K562 (cell line): Measurements from ENCODE around the gene MITF. TPM values are rescaled to one million over a fixed set of nuclear protein-coding genes. Genes with fewer than 3 reads are reported as not detected.

Experiments
- ATAC-seq: fragments of 200-7000 bp; cut with Tn5 transposase; 3 replicates; pipeline ENCODE4 v1.9.1; 2020; ENCODE audit warnings: moderate library complexity
- BruUV-seq: library from RNA; stranded (reverse); fragments of 400-500 nt; replicated peaks from 2 replicates; lab custom pipeline; 2021; lab: Mats Ljungman, UMichigan
- CTCF ChIA-PET: fragments of 300-600 bp; formaldehyde crosslinking; extraction: SDS; loops from one replicate; lab custom pipeline; 2021; ENCODE audit warnings: low intra/inter-chr PET ratio; lab: Yijun Ruan, JAX
- POLR2A ChIA-PET: fragments of 300-600, 350-650 bp; sonication (Branson Sonifier 250); formaldehyde crosslinking; extraction: SDS; loops from one replicate; lab custom pipeline; 2021; ENCODE audit warnings: antibody characterized with exemption, inconsistent platforms; lab: Yijun Ruan, JAX
- DNase-seq, 4 experiments: peaks; one replicate each; pipeline versions ENCODE4 v3.0.0 to v3.0.0-alpha.2; 2011 to 2018; ENCODE audit warnings: low spot score in 3 of 4, mixed read lengths in 3 of 4; ENCODE audit errors: extremely low read depth in 1 of 4
- FAIRE-seq: peaks from 2 replicates; lab custom pipeline; 2011; peaks lifted over from hg19 to GRCh38; lab: Jason Lieb, UNC
- H2AFZ ChIP-seq: 2 replicates; pipeline ENCODE4 v1.6.0; 2011; ENCODE audit warnings: low read depth, low read length, control low read depth, inconsistent platforms
- H3K27ac ChIP-seq: fragments of 200-600 bp; 3 replicates; pipeline ENCODE4 v1.8.0; 2011; ENCODE audit warnings: low read depth, mild to moderate bottlenecking, control low read depth, inconsistent platforms, low read length, moderate library complexity, mixed read lengths; ENCODE audit errors: extremely low read depth
- H3K27me3 ChIP-seq, 2 experiments: fragments of 300-600 bp in 1 of 2; 2 replicates in 1 of 2; 3 replicates in 1 of 2; pipeline versions ENCODE4 v1.6.0 to v1.8.0; 2011; ENCODE audit warnings: inconsistent platforms in 2 of 2, low read length in 2 of 2, mild to moderate bottlenecking in 1 of 2, mixed read lengths in 1 of 2, moderate library complexity in 1 of 2; ENCODE audit not compliant: control insufficient read depth in 2 of 2, insufficient read depth in 2 of 2
- H3K36me3 ChIP-seq: fragments of 300-600 bp; 3 replicates; pipeline ENCODE4 v1.8.0; 2011; ENCODE audit warnings: mild to moderate bottlenecking, low read length, inconsistent platforms; ENCODE audit not compliant: control insufficient read depth, insufficient read depth
- H3K4me1 ChIP-seq, 2 experiments: fragments of 200-600 bp in 1 of 2; replicated peaks in 1 of 2; 2 replicates in 1 of 2; 3 replicates in 1 of 2; pipeline versions ENCODE4 v1.5.1 to v1.8.0; 2011; ENCODE audit warnings: inconsistent platforms in 2 of 2, low read length in 2 of 2, mild to moderate bottlenecking in 1 of 2, mixed read lengths in 1 of 2, moderate library complexity in 1 of 2; ENCODE audit not compliant: control insufficient read depth in 2 of 2, insufficient read depth in 2 of 2
- H3K4me2 ChIP-seq: 2 replicates; pipeline ENCODE4 v1.6.1; 2011; ENCODE audit warnings: low read length, control low read depth, inconsistent platforms, mixed read lengths; ENCODE audit not compliant: insufficient read depth
- H3K4me3 ChIP-seq: fragments of 200-600 bp; sonication (generic), shearing (Covaris generic); 2 replicates; pipeline ENCODE4 v1.5.1; 2016; ENCODE audit warnings: control low read depth, inconsistent platforms
- H3K79me2 ChIP-seq: fragments of 200-600 bp; 3 replicates; pipeline ENCODE4 v1.8.0; 2011; ENCODE audit warnings: low read length, inconsistent platforms; ENCODE audit not compliant: control insufficient read depth, insufficient read depth
- H3K9ac ChIP-seq, 2 experiments: 2 replicates each; pipeline versions ENCODE4 v1.6.0 to v1.6.1; 2011; ENCODE audit warnings: low read depth in 2 of 2, low read length in 2 of 2, control low read depth in 1 of 2, inconsistent platforms in 1 of 2, mild to moderate bottlenecking in 1 of 2, mixed read lengths in 1 of 2; ENCODE audit not compliant: insufficient read depth in 1 of 2
- H3K9me1 ChIP-seq: one replicate; pipeline ENCODE4 v1.6.0; 2011; ENCODE audit warnings: inconsistent platforms, mild to moderate bottlenecking, low read length, moderate library complexity; ENCODE audit not compliant: control insufficient read depth, insufficient read depth
- H3K9me3 ChIP-seq: replicated peaks from 2 replicates; pipeline ENCODE4 v1.5.1; 2011; ENCODE audit warnings: low read depth, low read length, inconsistent platforms; ENCODE audit not compliant: control insufficient read depth, insufficient read depth
- H4K20me1 ChIP-seq: replicated peaks from 2 replicates; pipeline ENCODE4 v1.6.1; 2011; ENCODE audit warnings: low read length, inconsistent platforms, mixed read lengths; ENCODE audit not compliant: control insufficient read depth, insufficient read depth
- ESRRB ChIP-seq: fragments of 250-450 bp; sonication (Bioruptor Pico); IDR thresholded peaks from 2 replicates; pipeline ENCODE4 v1.5.0; 2020; ENCODE audit warnings: mild to moderate bottlenecking, moderate library complexity, borderline replicate concordance
- MEF2D ChIP-seq: conservative IDR thresholded peaks from 2 replicates; pipeline ENCODE4 v1.6.1; 2016; ENCODE audit warnings: low read depth, missing genetic modification characterization, missing compliant biosample characterization
- MTA2 ChIP-seq: fragments of 450-650 bp; IDR thresholded peaks from 2 replicates; pipeline ENCODE4 v1.6.1; 2016; ENCODE audit warnings: low read depth
- PHF20 ChIP-seq: fragments of 450-650 bp; IDR thresholded peaks from 2 replicates; pipeline ENCODE4 v1.6.1; 2018; ENCODE audit not compliant: partially characterized antibody
- PRMT5 ChIP-seq: sonication (generic); formaldehyde crosslinking; IDR thresholded peaks from 2 replicates; pipeline ENCODE4 v1.5.0; 2020; ENCODE audit warnings: missing genetic modification reagents
- PURB ChIP-seq: sonication (generic); formaldehyde crosslinking; IDR thresholded peaks from 2 replicates; pipeline ENCODE4 v1.9.0; 2021; ENCODE audit warnings: low read depth, mild to moderate bottlenecking, missing genetic modification reagents
- RERE ChIP-seq: sonication (generic); formaldehyde crosslinking; IDR thresholded peaks from 2 replicates; pipeline ENCODE4 v1.8.0; 2023; ENCODE audit warnings: missing genetic modification reagents, mild to moderate bottlenecking, borderline replicate concordance
- SUPT5H ChIP-seq: fragments of 450-650 bp; IDR thresholded peaks from 2 replicates; pipeline ENCODE4 v1.6.1; 2016
- ZBTB49 ChIP-seq: sonication (generic); formaldehyde crosslinking; IDR thresholded peaks from 2 replicates; pipeline ENCODE4 v1.8.0; 2022; ENCODE audit warnings: missing genetic modification reagents, mild to moderate bottlenecking, borderline replicate concordance
- ZNF3 ChIP-seq: fragments of 250-450 bp; sonication (Bioruptor Pico); IDR thresholded peaks from 2 replicates; pipeline ENCODE4 v1.5.0; 2021; ENCODE audit warnings: mild to moderate bottlenecking, moderate library complexity
- ZNF639 ChIP-seq, 2 experiments: fragments of 200-800 bp in 1 of 2; sonication (Bioruptor generic) in 1 of 2; sonication (generic) in 1 of 2; formaldehyde crosslinking in 1 of 2; IDR thresholded peaks in 1 of 2; conservative IDR thresholded peaks in 1 of 2; 2 replicates each; pipeline versions ENCODE4 v1.5.0 to v1.6.1; 2016 to 2020; ENCODE audit warnings: missing compliant biosample characterization in 1 of 2, missing genetic modification characterization in 1 of 2, missing genetic modification reagents in 1 of 2
- ZSCAN29 ChIP-seq: fragments of 450-650 bp; IDR thresholded peaks from 2 replicates; pipeline ENCODE4 v1.6.1; 2017
- WGBS: fragments of 100-300 bp; shearing (Covaris generic); methylation state at CpG from one replicate; pipeline ENCODE4 v1.1.6; 2016; ENCODE audit warnings: low coverage, mixed read lengths; ENCODE audit not compliant: insufficient coverage; ENCODE audit errors: missing lambda C conversion rate; 5-methylcytosine and 5-hydroxymethylcytosine counted together
- in situ Hi-C: fragments of 300-500 bp; cut with MboI; formaldehyde crosslinking; loops from 4 replicates; pipeline ENCODE4 v1.15.0; 2018; ENCODE audit warnings: inconsistent platforms, mixed read lengths
- intact Hi-C: fragments of 100-400 bp; cut with micrococcal nuclease; formaldehyde crosslinking; loops from 2 replicates; pipeline ENCODE4 v1.14.2; 2022
- polyA plus RNA-seq, 8 experiments: library from polyadenylated mRNA; depleted of rRNA in 4 of 8; stranded (reverse) in 5 of 8; unstranded in 3 of 8; fragments of >200 nt; fragmentation: Nextera tagmentation in 2 of 8; fragmentation: Illumina TruSeq in 1 of 8; extraction: Ambion mirVana in 2 of 8; extraction: Trizol in 1 of 8; gene quantifications; 2 replicates each; pipeline versions ENCODE4 v1.2.1 to v1.2.3, GENCODE V29; 2011 to 2014; ENCODE audit warnings: inconsistent platforms in 1 of 8, missing spikeins in 1 of 8
- total RNA-seq, 7 experiments: library from RNA; depleted of rRNA in 6 of 7; stranded (reverse); fragments of >200 nt in 6 of 7; fragmentation: Illumina TruSeq in 2 of 7; extraction: Trizol in 2 of 7; gene quantifications; 2 replicates each; pipeline versions ENCODE4 v1.2.1 to v1.2.3, GENCODE V29; 2011 to 2021; ENCODE audit warnings: low replicate concordance in 1 of 7

The MITF gene
- total and polyA plus RNA-seq, 9 of the 15 experiments (the other 6 are each of a cell fraction or from before 2014, with no cell fraction given) = 5.6 to 14.9 (median 11.1) TPM

- H3K4me1 ChIP-seq = no peaks in the 10 kb centered on the region
- no peak overlapping the region for H3K27ac ChIP-seq
- no peaks in the 10 kb centered on the region for H4K20me1 ChIP-seq
- intact Hi-C loops (no loop called here), in situ Hi-C loops (loop anchor here (25.0 kb wide), 1 partner anchor 777 kb away; no protein-coding TSS in a partner anchor)
- ATAC-seq (no peak), FAIRE-seq (no peak), DNase-seq (no peak)
- CTCF ChIA-PET = no interaction called here
- H3K4me3 ChIP-seq = no peak overlapping the region
- H3K4me2 ChIP-seq = no peak overlapping the region
- POLR2A ChIA-PET = no interaction called here
- no peak overlapping the region for H3K9ac ChIP-seq
- H3K9me3 ChIP-seq = no peaks in the 10 kb centered on the region
- H3K27me3 ChIP-seq = no peaks in the 10 kb centered on the region
- WGBS = 95% methylated on average over 3 of the region's 3 CpGs
- H3K9me1 ChIP-seq = no peaks in the 10 kb centered on the region
- H2AFZ ChIP-seq = no peak overlapping the region
- peaks cover 16% of the 10 kb centered on the region; the same call in 1 of the 3 replicates for H3K36me3 ChIP-seq
- no peaks in the 10 kb centered on the region for H3K79me2 ChIP-seq
- BruUV-seq = no TSS peak
- TF ChIP-seq SUPT5H (no peak), ZSCAN29 (no peak), MTA2 (no peak), ZBTB49 (no peak), ESRRB (CRISPR knock-in tag) (no peak), RERE (CRISPR knock-in tag) (no peak), PHF20 (no peak), PURB (CRISPR knock-in tag) (no peak), ZNF3 (CRISPR knock-in tag) (no peak), MEF2D (tag) (no peak), ZNF639 (CRISPR knock-in tag; conservative IDR thresholded peaks at IDR 0.05 in 1 of 2, IDR thresholded peaks at IDR 0.05 in 1 of 2) (no peak), PRMT5 (CRISPR knock-in tag) (no peak)
These were observed 199.7 kb downstream of the MITF start for GRCh38 chr3:69938931-69939330.
